LNCAP (cell line): ENCODE measurements around the gene SUSD6.

Experiments used
- CTCF ChIP-seq: fragments of 450-650 bp; IDR thresholded peaks from 2 replicates; pipeline ENCODE4 v1.5.1; 2017; ENCODE audit warnings: mild to moderate bottlenecking

The SUSD6 gene

GRCh38 chr14:69666690-69667211 is 55.4 kb downstream of the SUSD6 start:
- TF ChIP-seq CTCF = no peak

- TF ChIP-seq CTCF = no peak
Observed at GRCh38 chr14:69667938-69668335, 56.5 kb downstream of the SUSD6 start.

- TF ChIP-seq CTCF = no peak
Observed at GRCh38 chr14:69669375-69669774, 58.0 kb downstream of the SUSD6 start.

- no peak for TF ChIP-seq CTCF
Observed at GRCh38 chr14:69670093-69670492, 58.7 kb downstream of the SUSD6 start.

- TF ChIP-seq CTCF = no peak
Observed at GRCh38 chr14:69671365-69672030, 60.1 kb downstream of the SUSD6 start.

GRCh38 chr14:69672356-69672755 is 61.0 kb downstream of the SUSD6 start:
- no peak for TF ChIP-seq CTCF

GRCh38 chr14:69673104-69673503 is 61.7 kb downstream of the SUSD6 start:
- no peak for TF ChIP-seq CTCF
